Stimulated activated CD4-positive, alpha-beta T cell treated with anti-CD3 and anti-CD28 coated beads, Interleukin-15, amount 100 ng/mL, for 1 hour (primary cell): ENCODE data around the gene CDCA3.

Experiments used
- DNase-seq, 2 donors: peaks; one replicate each; pipeline ENCODE4 v3.0.0-alpha.2; 2020; ENCODE audit warnings: low read depth in 1 of 2, low spot score in 1 of 2

The CDCA3 gene

GRCh38 chr12:6853626-6854025, 2.5 kb upstream of the CDCA3 start:
- no peak for DNase-seq

DNA sequence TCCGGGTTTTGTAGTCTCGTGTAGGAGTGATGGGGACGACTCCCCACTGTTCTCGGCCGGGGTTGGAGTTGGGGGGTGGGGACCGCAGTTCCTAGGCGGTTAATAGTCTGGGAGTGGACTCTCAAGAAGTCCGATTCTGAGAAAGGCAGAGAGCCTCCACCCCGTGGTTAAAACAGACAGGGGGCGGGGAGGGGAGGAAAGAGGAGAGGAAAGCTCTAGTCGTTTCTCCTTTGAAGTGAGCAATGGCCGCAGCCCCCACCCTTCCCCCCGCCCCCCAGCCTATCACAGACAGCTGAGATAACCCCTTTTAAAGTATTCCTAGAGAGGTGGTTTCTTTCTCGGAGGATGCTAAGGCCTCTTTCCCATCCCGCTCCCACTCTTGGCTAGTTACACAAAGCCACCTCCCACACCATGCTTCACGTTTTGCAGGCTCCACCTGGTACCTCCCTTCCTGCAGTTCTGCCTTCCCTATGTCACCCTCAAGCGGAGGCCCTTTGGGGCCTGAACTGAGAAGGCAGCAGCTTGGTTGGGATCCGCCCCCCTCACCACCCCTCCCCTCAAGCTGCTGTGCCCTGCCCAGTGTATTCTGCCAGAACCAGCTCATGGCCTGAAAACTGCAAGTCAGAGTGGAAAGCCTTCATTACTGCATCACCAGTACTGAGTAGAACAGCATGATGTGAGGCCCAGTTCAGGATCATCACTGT, 1.7 kb upstream of the CDCA3 start:
- DNase-seq, result peak; percentile 14 to 57

DNA sequence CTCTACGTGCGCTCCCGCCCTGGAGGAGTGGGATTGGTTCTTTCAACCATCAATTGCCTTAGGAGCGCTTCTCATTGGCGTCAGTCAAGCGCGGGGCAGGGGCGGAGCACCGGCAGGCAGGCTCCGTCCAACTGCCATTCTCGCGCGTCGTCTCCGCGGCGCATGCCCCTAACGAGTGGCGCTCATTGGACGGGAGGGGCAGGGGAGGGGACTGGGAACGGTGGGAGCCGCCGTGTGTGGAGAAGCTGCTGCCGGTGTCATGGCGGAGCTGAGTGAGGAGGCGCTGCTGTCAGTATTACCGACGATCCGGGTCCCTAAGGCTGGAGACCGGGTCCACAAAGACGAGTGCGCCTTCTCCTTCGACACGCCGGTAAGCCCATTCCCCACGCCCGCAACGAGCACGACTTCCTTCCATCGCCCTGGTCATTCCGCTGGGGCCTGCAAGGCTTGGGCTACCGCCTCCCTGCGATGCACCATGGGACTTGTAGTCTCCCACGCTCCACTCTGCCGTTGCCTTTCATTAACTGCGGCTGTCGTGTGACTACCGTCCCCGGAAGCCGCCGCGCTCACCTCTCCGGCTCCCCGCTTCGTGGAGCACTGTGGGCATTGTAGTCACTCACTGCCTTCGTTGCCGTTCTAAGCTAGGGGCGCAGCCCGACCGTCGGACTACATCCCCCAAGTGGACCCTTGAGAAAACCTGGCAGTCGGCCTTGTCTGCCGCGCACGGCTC, 1.0 kb upstream of the CDCA3 start, which contains the start of gene USP5:
Gene USP5 (plus strand): TSS at position 230 of the 730 bp plus-strand sequence. CDS start 30 bp downstream, at position 260.
- DNase-seq, result peak; percentile 90 to 96

DNA sequence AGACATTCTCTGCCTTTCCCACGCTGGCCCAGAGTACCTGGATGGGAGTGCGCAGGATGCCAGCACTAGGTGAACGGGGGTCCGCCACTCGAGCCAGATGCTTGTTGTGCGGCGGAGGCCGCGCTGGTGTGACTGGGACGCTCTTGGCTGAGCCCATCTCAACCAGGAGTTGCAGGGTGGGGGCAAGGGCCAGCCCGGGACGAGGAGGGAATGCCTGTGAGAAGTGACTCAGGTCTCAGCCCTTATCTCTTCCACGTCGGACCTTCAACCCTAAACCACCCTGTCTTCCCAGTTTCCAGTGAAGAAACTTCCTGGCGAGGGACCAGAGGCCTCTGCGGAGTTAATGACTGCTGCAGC, 312 bp downstream of the CDCA3 start:
- DNase-seq, result no peak

- DNase-seq, result no peak
These were observed 1.0 kb downstream of the CDCA3 start for GRCh38 chr12:6849976-6850560.

DNA sequence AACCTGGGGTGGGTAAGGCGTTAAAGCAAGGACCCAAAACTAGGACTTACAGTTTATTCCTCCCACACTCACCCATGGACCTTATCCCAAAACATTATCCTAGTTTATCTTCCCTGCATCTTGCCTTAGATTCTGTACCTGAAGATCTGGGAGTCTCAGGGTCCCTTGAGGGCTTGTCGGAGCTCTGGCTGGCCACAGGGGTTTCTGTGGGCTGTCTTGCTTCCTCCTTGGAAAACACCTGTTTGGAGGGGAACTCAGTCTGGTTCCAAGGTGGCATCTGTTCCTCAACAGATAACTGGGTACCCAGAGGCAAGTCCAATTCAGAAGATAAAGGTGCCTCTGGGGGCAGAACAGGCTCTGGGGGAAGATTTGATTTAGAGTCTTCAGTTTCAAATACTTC, 1.7 kb downstream of the CDCA3 start:
- DNase-seq, result no peak

GRCh38 chr12:6847676-6848075, 3.4 kb downstream of the CDCA3 start:
- no peak for DNase-seq

DNA sequence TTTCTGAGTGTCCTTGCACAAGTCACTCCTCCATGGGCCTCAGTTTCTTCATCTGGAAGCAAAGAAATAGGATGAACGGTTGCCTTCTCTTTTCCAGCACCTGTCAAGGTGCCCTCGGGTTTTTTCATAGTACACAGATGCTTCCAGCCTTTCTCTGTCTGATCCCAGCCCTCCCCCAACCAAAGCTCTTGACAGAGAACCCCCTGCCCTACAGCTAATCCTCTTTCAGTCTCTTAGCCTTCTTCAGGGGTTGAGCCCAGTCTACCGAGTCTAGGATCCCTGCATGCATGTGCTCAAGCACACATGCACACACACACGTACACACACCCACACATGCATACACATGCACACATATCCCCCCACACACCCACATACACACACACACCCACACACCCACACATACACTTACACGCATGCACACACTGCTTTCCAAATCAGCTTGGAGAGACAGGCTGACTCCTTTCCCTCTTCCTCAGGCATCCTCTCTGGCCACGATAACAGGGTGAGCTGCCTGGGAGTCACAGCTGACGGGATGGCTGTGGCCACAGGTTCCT, 4.7 kb downstream of the CDCA3 start:
- no peak for DNase-seq

DNA sequence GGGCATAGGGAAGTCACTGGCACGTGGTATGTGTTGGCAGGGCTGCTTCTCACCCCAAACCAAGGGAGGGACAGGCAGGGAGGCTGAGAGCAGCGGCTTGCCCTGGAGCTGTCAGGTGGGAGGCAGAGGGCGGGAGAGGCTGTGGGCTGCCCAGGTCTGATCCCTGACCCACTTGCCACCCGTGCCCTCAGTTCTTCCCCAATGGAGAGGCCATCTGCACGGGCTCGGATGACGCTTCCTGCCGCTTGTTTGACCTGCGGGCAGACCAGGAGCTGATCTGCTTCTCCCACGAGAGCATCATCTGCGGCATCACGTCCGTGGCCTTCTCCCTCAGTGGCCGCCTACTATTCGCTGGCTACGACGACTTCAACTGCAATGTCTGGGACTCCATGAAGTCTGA, 5.7 kb downstream of the CDCA3 start:
- no peak for DNase-seq

- no peak for DNase-seq
These were observed 7.8 kb downstream of the CDCA3 start for GRCh38 chr12:6843118-6843902.

- DNase-seq, result no peak
These were observed 9.0 kb downstream of the CDCA3 start for GRCh38 chr12:6842075-6842474.

- no peak for DNase-seq
These were observed 10.1 kb downstream of the CDCA3 start, which contains the start of gene GNB3 for GRCh38 chr12:6840761-6841515. TSS of gene GNB3 (plus strand) at chr12:6840925. CDS start at chr12:6841288, 363 bp downstream.

- no peak for DNase-seq
These were observed 10.8 kb downstream of the CDCA3 start for GRCh38 chr12:6840330-6840729.

DNA sequence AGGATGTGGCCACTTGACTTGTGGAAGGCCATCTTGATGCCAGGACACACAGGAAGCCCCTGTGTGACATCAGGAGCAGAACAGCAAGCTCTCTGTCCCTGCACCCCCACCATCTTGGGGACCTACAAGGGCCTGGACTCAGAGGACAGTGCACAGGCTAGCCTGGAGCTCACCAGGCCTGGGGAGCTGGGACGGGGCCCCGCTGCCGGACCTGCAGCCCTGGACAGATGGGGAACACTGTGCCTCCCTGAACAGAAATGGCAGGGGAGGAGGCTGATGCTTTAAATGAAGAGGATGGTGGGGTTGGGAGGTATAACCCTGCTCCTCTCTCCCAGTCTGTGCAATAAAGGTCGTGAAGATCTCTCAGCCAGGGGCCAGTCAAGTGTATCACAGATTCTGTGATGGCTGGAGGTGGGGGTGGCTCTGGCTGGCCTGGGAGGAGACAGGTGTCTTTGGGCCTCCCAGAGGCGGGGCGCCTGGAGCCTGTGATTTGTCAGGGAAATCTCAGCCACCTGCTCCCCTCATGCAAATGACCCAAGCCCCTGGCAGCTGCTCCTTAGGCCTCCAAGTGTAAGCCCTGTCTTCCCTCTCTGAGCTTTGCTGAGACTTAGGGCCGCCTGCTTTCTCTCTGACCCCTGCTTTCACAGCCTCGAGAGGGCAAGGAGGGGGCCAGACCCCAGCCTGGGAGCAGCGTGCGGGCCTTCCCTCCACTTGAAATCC, 11.4 kb downstream of the CDCA3 start:
- no peak for DNase-seq

DNA sequence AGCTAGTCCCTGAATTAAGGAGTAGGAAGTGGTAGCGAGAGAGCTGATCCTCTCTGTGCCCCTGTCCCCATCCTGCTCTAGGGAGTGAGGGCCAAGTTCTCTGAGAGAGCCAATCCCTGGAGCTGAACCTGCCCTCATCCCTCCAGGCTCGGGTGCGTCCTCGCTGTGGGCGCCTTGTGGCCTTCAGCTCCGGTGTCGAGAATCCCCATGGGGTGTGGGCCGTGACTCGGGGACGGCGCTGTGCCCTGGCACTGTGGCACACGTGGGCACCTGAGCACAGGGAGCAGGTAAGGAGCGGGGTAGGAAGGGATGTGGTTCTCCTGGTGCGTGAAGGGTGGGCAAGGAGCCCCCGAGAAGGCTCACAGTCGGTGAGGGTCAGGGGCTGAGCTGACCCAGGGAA, 12.2 kb downstream of the CDCA3 start:
- no peak for DNase-seq

GRCh38 chr12:6837370-6838060, 13.6 kb downstream of the CDCA3 start:
- DNase-seq, result no peak

- no peak for DNase-seq
These were observed 14.2 kb downstream of the CDCA3 start for GRCh38 chr12:6836851-6837250.

- no peak for DNase-seq
These were observed 16.2 kb downstream of the CDCA3 start for GRCh38 chr12:6834873-6835272.

DNA sequence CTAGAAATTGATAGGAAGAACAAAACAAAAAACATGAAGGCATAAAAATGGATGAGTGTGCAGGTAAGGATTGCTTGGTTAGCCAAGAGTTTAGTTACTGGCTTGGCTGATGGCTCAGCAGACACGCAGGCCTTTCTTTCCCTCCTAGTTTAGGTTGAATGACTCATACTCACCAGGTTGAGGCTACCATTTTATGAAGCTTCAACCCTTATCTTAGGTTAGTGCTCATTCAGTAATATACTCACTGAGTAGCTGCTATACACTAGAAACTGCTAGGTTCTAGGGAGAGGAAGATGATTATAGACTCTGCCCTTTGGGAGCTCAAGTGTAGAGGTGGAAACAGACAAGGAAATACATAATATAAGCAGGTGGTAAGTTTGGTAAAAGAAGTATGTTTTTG, 16.8 kb downstream of the CDCA3 start:
- DNase-seq, result no peak
